WTC11 (cell line): ENCODE data around the gene TMEM178B. TPM values are rescaled to one million over a fixed set of nuclear protein-coding genes. Genes with fewer than 3 reads are reported as not detected.
A peak's percentile ranks its signal among the peaks of the same experiment; 100 is the strongest.
"Not testable (repeated sequence)": the region's sequence is repeated elsewhere in the genome, so short reads cannot be mapped to it uniquely, and the experiment has no call there.

Experiments used
- ATAC-seq: fragments of 200-7000 bp; cut with Tn5 transposase; 2 replicates; pipeline ENCODE4 v1.10.0; 2021; ENCODE audit warnings: mild to moderate bottlenecking, moderate library complexity
- CTCF ChIA-PET: fragments of 300-600 bp; sonication (Branson Sonifier 250); formaldehyde crosslinking; loops from one replicate; lab custom pipeline; 2021; ENCODE audit warnings: antibody characterized with exemption; lab: Charles Lee
- POLR2A ChIA-PET: fragments of 350-600 bp; sonication (Branson Sonifier 250); formaldehyde crosslinking; loops from one replicate; lab custom pipeline; 2021; ENCODE audit warnings: antibody characterized with exemption; lab: Charles Lee
- DNase-seq: peaks from one replicate; pipeline ENCODE4 v3.0.0; 2021; ENCODE audit warnings: low spot score
- H3K27ac Mint-ChIP-seq: 2 replicates; pipeline ENCODE4 v1.8.0; 2021; ENCODE audit warnings: mixed read lengths
- H3K27me3 Mint-ChIP-seq: 2 replicates; pipeline ENCODE4 v1.8.0; 2021; ENCODE audit warnings: low read depth, mild to moderate bottlenecking, moderate library complexity, mixed read lengths
- H3K36me3 Mint-ChIP-seq: 2 replicates; pipeline ENCODE4 v1.8.0; 2021; ENCODE audit warnings: mixed read lengths
- H3K4me1 Mint-ChIP-seq: 2 replicates; pipeline ENCODE4 v1.8.0; 2022; ENCODE audit warnings: mixed read lengths
- H3K4me3 Mint-ChIP-seq: 2 replicates; pipeline ENCODE4 v1.8.0; 2021; ENCODE audit warnings: mild to moderate bottlenecking, moderate library complexity, mixed read lengths
- H3K9me3 Mint-ChIP-seq: 2 replicates; pipeline ENCODE4 v1.8.0; 2021; ENCODE audit warnings: mixed read lengths
- ARID4B ChIP-seq: sonication (generic); formaldehyde crosslinking; IDR thresholded peaks from 2 replicates; pipeline ENCODE4 v1.8.0; 2023; ENCODE audit warnings: missing genetic modification reagents, mild to moderate bottlenecking, borderline replicate concordance
- E2F1 ChIP-seq: sonication (generic); formaldehyde crosslinking; IDR thresholded peaks from 2 replicates; pipeline ENCODE4 v1.8.0; 2022; ENCODE audit warnings: mild to moderate bottlenecking, missing genetic modification reagents
- ELF4 ChIP-seq: sonication (generic); formaldehyde crosslinking; IDR thresholded peaks from 2 replicates; pipeline ENCODE4 v1.8.1; 2022; ENCODE audit warnings: low read depth, mild to moderate bottlenecking, moderate library complexity, missing genetic modification reagents
- ERG ChIP-seq: fragments of 250-450 bp; sonication (Bioruptor Pico); IDR thresholded peaks from 2 replicates; pipeline ENCODE4 v1.8.0; 2021; ENCODE audit warnings: mild to moderate bottlenecking
- FOXK1 ChIP-seq: sonication (generic); formaldehyde crosslinking; IDR thresholded peaks from 2 replicates; pipeline ENCODE4 v1.8.0; 2022; ENCODE audit warnings: mild to moderate bottlenecking, moderate library complexity, missing genetic modification reagents
- IRF1 ChIP-seq: sonication (generic); formaldehyde crosslinking; IDR thresholded peaks from 2 replicates; pipeline ENCODE4 v1.8.0; 2023; ENCODE audit warnings: missing genetic modification reagents
- MLX ChIP-seq: sonication (generic); formaldehyde crosslinking; IDR thresholded peaks from 2 replicates; pipeline ENCODE4 v1.8.1; 2023; ENCODE audit warnings: mild to moderate bottlenecking, missing genetic modification reagents, moderate library complexity
- NFATC4 ChIP-seq: fragments of 250-450 bp; sonication (Bioruptor Pico); IDR thresholded peaks from 2 replicates; pipeline ENCODE4 v1.9.0; 2021; ENCODE audit warnings: mild to moderate bottlenecking
- NR2C2 ChIP-seq: sonication (generic); formaldehyde crosslinking; IDR thresholded peaks from 2 replicates; pipeline ENCODE4 v1.8.0; 2022; ENCODE audit warnings: mild to moderate bottlenecking, missing genetic modification reagents
- SMAD4 ChIP-seq: sonication (generic); formaldehyde crosslinking; IDR thresholded peaks from 2 replicates; pipeline ENCODE4 v1.8.0; 2022; ENCODE audit warnings: mild to moderate bottlenecking, missing genetic modification reagents
- TEAD1 ChIP-seq: sonication (generic); formaldehyde crosslinking; IDR thresholded peaks from 2 replicates; pipeline ENCODE4 v1.8.0; 2022; ENCODE audit warnings: mild to moderate bottlenecking, missing genetic modification reagents
- ZNF219 ChIP-seq: sonication (generic); formaldehyde crosslinking; IDR thresholded peaks from 2 replicates; pipeline ENCODE4 v1.8.0; 2023; ENCODE audit warnings: missing genetic modification reagents, mild to moderate bottlenecking, borderline replicate concordance
- ZNF512 ChIP-seq: sonication (generic); formaldehyde crosslinking; IDR thresholded peaks from 2 replicates; pipeline ENCODE4 v1.8.1; 2022; ENCODE audit warnings: missing genetic modification reagents, borderline replicate concordance
- total RNA-seq: library from RNA; stranded (reverse); gene quantifications from 3 replicates; pipeline ENCODE4 v1.2.3, GENCODE V29; 2021

The TMEM178B gene
- total RNA-seq, 1 experiment from 2014 or later = 20.4 TPM

GRCh38 chr7:141076377-141076776, 2.5 kb downstream of the TMEM178B start (continued):
- no peak for TF ChIP-seq ZNF512 (CRISPR knock-in tag)

GRCh38 chr7:141079219-141079618, 5.4 kb downstream of the TMEM178B start:
- ChIA-PET POLR2A (no interaction called here), CTCF (no interaction called here)
- Mint-ChIP-seq H3K36me3 (no peaks in the 10 kb centered on the region), H3K27ac (no peak overlapping the region), H3K4me1 (peaks cover 13% of the 10 kb centered on the region), H3K4me3 (no peak overlapping the region), H3K9me3 (no peaks in the 10 kb centered on the region), H3K27me3 (peaks cover 3% of the 10 kb centered on the region; the same call in 1 of the 2 replicates)
- no peak for DNase-seq
- TF ChIP-seq SMAD4 (CRISPR knock-in tag) (no peak), FOXK1 (CRISPR knock-in tag) (no peak), TEAD1 (CRISPR knock-in tag) (no peak), NR2C2 (CRISPR knock-in tag) (no peak), E2F1 (CRISPR knock-in tag) (no peak)
- no peak for ATAC-seq

- DNase-seq, H3K27me3 Mint-ChIP-seq, POLR2A ChIA-PET, H3K9me3 Mint-ChIP-seq, H3K4me3 Mint-ChIP-seq, H3K27ac Mint-ChIP-seq, H3K36me3 Mint-ChIP-seq, CTCF ChIA-PET, ATAC-seq: not testable (repeated sequence)
- peaks cover 12% of the 10 kb centered on the region for H3K4me1 Mint-ChIP-seq
Observed at GRCh38 chr7:141089490-141089889, 15.6 kb downstream of the TMEM178B start.

GRCh38 chr7:141094336-141095070, 20.6 kb downstream of the TMEM178B start:
- Mint-ChIP-seq H3K36me3 (no peaks in the 10 kb centered on the region), H3K4me1 (peaks cover 8% of the 10 kb centered on the region), H3K27ac (no peak overlapping the region), H3K27me3 (no peaks in the 10 kb centered on the region), H3K4me3 (no peak overlapping the region), H3K9me3 (no peaks in the 10 kb centered on the region)
- DNase-seq (no peak), ATAC-seq (peak; percentile 52)
- TF ChIP-seq NFATC4 (CRISPR knock-in tag) = no peak
- no peak for TF ChIP-seq MLX (CRISPR knock-in tag)
- TF ChIP-seq ERG (CRISPR knock-in tag) = no peak
- TF ChIP-seq ZNF219 (CRISPR knock-in tag) = no peak
- no peak for TF ChIP-seq IRF1
- CTCF ChIA-PET = no interaction called here
- POLR2A ChIA-PET = no interaction called here

GRCh38 chr7:141097430-141097829, 23.6 kb downstream of the TMEM178B start:
- no peak for ATAC-seq
- CTCF ChIA-PET = no interaction called here
- no peaks in the 10 kb centered on the region for H3K36me3 Mint-ChIP-seq
- peaks cover 12% of the 10 kb centered on the region; the same call in 1 of the 2 replicates for H3K4me1 Mint-ChIP-seq
- DNase-seq = no peak
- H3K27me3 Mint-ChIP-seq = no peaks in the 10 kb centered on the region
- no peak overlapping the region for H3K27ac Mint-ChIP-seq
- H3K9me3 Mint-ChIP-seq = no peaks in the 10 kb centered on the region
- TF ChIP-seq ELF4 (CRISPR knock-in tag) = no peak
- no peak for TF ChIP-seq ARID4B (CRISPR knock-in tag)
- TF ChIP-seq, all 79 proteins: peak for 0
- POLR2A ChIA-PET = interaction anchor here (0.7 kb wide), 1 partner anchor 248 kb away, joined by 3 read pairs; no protein-coding TSS in a partner anchor
- no peak overlapping the region for H3K4me3 Mint-ChIP-seq
